Omental fat pad (tissue), 4 donors: Measurements from ENCODE around the gene C16orf92. TPM values are rescaled to one million over a fixed set of nuclear protein-coding genes. Genes with fewer than 3 reads are reported as not detected.

Experiments used
- ATAC-seq: fragments of 150-250 bp; one replicate; pipeline ENCODE4 v1.9.1; 2016; ENCODE audit warnings: mild to moderate bottlenecking, moderate library complexity; ENCODE audit not compliant: low FRiP score
- DNase-seq: peaks from one replicate; pipeline ENCODE4 v3.0.0-alpha.2; 2019; ENCODE audit warnings: low spot score
- total RNA-seq, 4 donors: library from RNA; depleted of rRNA; stranded (reverse); fragments of >200 nt; gene quantifications; one replicate each; pipeline ENCODE4 v1.1.0, GENCODE V29; 2016
- TF ChIP-seq, protein P1 (sequence below), 3 donors: fragments of 450-650 bp; IDR thresholded peaks; one replicate each; pipeline ENCODE4 v1.5.1; 2016 to 2017; ENCODE audit warnings: antibody characterized with exemption in 3 of 3, mild to moderate bottlenecking in 3 of 3, moderate library complexity in 2 of 3

C16orf92 gene
- total RNA-seq, 4 donors from 2014 or later, result not detected

DNA sequence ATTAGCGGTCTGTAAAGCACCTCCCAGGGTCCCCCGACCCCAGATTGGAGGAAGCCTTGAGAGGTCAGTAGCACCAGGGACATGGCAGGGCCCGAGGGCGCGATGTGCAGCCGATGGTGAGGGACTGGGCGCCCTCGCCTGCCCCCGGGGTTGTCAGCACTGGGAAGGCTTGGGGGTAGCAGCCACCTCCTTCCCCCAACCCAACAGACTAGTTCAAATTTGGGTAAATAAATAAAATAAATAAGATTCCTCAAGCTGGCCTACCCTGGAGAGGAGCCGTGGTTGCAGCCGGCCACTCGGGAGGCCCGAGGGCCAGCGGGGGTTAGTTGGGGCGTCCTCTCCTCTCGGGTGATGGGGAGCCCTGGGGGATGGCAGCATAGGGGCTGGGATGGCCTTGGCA lies 1.5 kb downstream of the C16orf92 start:
- TF ChIP-seq, protein P1, sequence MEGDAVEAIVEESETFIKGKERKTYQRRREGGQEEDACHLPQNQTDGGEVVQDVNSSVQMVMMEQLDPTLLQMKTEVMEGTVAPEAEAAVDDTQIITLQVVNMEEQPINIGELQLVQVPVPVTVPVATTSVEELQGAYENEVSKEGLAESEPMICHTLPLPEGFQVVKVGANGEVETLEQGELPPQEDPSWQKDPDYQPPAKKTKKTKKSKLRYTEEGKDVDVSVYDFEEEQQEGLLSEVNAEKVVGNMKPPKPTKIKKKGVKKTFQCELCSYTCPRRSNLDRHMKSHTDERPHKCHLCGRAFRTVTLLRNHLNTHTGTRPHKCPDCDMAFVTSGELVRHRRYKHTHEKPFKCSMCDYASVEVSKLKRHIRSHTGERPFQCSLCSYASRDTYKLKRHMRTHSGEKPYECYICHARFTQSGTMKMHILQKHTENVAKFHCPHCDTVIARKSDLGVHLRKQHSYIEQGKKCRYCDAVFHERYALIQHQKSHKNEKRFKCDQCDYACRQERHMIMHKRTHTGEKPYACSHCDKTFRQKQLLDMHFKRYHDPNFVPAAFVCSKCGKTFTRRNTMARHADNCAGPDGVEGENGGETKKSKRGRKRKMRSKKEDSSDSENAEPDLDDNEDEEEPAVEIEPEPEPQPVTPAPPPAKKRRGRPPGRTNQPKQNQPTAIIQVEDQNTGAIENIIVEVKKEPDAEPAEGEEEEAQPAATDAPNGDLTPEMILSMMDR (IDR thresholded peaks at IDR 0.05), result no peak
- ATAC-seq, result no peak
- no peak for DNase-seq

DNA sequence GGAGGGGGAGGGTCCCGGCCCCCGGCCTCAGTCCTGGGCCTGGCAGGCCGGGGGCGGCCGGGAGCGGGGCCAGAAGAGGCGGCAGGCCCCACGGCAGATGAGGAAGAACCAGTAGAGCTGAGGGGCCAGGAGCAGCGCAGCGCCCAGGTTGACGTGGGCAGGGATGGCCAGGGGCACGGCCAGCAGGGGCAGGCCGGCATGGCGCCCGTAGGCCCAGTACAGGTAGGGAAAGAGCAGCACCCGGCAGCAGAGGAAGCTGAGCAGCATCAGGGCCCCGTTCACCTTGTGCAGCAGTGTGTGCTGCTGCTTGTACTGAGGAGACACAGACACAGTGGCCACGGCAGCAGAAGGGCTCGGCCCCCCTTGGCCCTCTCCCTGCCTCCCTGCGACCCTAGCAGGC lies 2.2 kb downstream of the C16orf92 start:
- DNase-seq (no peak), ATAC-seq (no peak)
- TF ChIP-seq, protein P1 (IDR thresholded peaks at IDR 0.05), result no peak

DNA sequence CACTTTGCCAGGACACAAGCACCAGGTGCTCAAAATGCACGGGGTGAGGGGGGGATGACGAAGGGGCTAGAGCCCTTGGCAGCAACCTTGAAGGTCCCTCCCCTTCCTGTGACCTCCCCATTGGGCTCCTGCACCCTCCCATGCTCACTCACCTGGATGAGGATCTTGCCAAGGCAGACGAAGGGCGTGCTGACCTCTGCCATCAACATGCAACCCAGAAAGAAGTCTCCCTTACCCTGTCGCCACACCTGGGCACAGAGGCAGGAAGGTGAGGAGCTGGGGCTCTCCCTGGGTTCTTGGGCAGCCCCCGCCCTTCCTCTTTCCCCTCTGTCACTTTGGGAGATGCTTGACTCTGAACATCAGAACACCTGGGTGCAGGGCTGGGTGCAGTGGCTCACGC lies 2.6 kb downstream of the C16orf92 start:
- ATAC-seq, result no peak
- DNase-seq, result no peak
- TF ChIP-seq, protein P1 (IDR thresholded peaks at IDR 0.05), result no peak

DNA sequence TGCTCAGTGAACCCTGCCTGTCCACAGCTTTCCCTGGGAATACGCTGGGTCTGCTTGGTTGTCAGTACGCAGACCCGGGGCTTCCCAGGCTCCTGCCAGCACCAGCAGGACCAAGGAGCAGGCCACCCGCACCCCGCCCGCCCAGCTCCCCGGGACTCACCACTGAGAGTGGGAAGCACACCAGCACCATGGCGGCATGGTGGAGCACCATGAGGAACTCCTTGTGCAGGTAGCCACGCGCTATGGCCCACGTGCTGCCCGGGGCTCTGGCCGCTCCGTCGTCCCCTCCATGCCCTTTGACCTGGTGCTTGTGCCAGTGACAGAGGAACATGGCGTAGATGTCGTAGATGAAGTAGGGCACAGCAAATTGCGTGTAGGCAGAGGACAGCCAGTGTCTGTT lies 3.5 kb downstream of the C16orf92 start:
- no peak for DNase-seq
- ATAC-seq, result no peak
- TF ChIP-seq, protein P1 (IDR thresholded peaks at IDR 0.05), result no peak

DNA sequence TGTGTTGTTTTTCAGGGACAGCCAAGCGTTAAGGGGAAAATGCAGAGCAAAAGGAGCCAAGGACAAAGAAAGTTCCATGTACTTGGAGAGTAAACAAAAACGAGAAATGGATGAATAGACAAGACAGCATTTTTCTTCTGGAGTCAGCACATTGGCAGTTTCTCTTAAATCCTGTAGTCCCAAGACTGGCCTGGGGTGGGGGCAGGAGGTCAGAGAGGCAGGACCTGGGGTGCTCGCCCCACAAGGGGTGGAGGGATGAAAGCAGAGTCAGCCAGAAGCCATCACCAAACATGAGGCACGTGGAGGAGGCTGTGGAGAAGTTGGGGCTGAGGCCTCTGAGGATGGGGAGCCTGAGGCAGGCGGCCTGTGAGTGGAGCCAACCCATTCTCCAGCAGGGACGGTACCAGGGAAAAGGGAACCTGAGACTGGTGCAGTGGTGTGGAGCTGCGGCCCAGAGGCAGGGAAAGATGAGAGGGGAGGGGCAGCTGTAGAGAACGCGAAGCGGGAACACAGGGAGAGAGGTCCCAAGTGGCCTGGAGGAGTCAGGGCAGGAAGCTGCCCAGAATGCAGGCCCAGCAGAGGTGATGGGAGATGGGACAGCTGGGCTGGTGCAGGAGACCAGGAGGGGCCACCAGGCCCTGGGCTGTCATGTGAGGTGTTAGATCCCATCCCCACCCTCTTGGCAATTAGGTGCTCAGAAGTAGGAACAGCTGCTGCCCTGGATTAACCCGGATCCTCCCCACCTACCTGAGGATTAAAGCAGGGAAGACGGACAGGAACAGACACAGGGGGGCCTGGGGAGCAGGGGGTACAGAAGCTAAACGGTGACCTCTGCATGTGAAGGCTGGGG lies 4.8 kb downstream of the C16orf92 start:
- no peak for ATAC-seq
- TF ChIP-seq, protein P1 (IDR thresholded peaks at IDR 0.05), result no peak
- no peak for DNase-seq

DNA sequence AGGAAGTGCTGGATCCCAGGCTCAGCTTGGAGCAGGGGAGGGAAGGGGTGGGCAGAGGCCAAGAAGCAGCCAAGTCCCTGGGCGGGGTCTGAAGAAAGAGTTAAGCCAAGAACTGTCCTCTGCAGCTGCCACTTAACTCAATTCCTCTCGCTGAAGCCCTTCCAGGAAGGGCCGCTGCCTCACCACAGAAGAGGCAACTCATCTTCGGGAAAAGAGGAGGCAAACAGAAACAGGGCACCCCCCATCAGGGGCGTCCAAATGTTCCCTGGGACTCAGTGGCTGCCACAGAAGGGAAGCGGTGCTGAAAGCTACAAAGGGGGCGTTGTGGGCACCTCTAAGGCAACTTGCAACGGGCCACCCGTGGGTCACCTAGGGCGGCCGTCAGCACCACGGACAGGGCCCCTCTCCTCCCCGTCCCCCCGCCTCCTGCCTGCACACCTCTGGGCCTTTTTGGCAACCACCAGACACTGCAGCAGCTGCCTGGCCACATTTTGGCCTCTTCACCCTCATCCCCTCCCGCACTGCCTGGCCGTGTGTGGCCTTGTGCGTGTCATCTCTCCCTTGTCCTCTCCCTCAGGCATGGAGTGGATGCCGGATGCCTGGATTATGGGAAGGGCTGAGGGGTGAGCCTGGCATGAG lies 5.6 kb downstream of the C16orf92 start:
- DNase-seq (no peak), ATAC-seq (no peak)
- TF ChIP-seq, protein P1 (IDR thresholded peaks at IDR 0.05), result no peak
